HG03103 (cell line): ENCODE measurements around the gene IFTAP.
"Not testable (repeated sequence)": the region's sequence is repeated elsewhere in the genome, so short reads cannot be mapped to it uniquely, and the experiment has no call there.

ENCODE experiments used
- ATAC-seq: cut with Tn5 transposase; IDR thresholded peaks from one replicate; pipeline ENCODE4 v1.9.1; 2021; ENCODE audit warnings: low read depth; ENCODE audit not compliant: unreplicated experiment

IFTAP gene

DNA sequence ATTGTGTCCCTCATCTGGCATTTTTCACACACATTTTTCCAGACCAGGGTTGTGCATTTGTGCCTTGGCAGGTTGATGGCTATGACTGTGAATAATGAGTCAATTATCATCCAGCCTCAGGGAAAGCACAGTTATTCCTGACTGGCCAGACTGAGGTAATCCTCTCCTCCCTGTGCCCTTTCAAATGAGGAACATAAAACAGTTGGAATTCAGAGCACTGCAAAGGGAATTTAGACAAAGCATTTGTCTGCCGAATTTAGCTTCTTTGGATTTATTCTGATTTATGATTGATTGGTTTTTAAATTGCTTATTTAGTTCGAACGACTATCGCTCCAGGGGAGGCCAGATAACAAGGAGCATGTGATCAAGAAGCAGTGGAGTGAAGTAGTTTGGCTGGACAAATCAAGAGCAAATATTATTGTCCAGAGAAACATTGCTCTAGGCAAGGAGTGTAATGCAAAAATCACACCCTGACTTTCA, 34.5 kb downstream of the IFTAP start:
- no peak for ATAC-seq

DNA sequence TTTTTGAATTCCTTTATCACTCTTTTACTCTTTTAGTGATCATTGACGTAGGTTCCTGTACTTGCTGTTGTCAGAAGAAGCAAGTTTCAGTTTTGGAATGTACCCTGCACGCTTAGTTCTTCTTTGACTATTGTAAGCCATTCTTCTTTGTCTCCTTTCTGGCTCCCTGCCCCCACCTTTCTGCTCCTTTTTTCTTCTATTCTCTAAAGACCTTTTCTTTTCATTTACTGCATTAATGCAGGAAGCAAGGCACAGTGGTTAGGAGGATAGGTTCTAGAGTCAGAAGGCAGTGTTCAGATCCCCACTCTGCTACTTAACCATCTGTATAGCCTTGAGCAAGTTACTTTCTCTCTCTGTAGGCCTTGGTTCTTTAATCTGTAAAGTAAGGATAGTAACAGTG, 37.5 kb downstream of the IFTAP start:
- ATAC-seq = peak; percentile 95

DNA sequence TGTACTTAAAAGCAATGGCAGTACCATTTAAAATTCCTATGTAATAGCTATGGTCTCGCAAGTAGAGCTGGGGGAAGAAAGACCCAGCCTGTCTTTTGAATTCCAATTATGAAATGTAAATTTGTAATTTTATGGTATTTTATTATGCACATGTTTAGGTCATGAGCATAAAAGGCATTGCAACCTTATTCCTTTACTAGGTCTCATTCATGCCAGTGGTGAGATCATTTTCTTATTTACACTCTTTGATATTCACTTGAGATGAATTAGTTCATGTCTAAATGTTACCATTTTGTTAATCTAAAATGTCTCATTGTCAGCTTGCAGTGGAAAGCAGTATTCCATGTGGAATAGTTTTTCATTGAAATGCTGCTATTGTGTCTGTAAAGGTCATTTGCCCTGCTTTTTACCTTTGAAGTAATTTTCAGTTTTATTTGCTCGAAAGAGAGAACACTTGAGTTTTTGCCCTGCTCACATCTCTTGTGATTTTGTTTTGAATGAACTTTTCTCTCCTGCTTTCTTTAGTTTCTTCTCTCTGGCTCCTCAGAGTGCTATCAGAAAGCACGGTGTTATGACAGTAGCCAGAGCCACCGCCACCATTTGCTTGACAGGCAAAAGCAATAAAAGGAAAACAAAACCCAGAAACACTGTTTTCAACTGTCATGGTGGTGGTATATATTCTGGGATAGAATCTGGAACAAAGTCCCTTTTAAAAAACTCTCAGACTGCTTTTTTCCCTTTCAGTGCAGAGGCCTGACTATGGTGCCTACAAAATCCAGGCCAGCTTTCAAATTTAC, 41.0 kb downstream of the IFTAP start:
- no peak for ATAC-seq

DNA sequence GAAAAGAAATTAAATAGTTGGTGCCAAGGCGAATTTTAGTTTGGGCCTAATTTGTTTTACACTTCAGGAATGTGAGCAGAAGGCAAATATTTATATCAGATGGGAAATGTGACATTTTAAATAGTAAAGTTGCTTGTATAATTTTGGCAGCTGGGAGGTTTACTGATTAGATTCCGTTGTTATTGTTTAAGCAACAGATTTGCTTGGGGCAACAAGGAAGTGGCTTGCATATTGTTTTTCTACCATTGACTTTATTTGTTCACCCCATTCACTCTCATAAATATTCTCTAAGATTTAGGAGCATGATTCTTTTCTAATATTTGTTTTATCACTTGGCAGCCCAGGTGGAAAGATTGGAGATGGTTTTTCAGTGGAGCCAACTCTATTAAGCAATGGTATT, 44.3 kb downstream of the IFTAP start:
- ATAC-seq = no peak

DNA sequence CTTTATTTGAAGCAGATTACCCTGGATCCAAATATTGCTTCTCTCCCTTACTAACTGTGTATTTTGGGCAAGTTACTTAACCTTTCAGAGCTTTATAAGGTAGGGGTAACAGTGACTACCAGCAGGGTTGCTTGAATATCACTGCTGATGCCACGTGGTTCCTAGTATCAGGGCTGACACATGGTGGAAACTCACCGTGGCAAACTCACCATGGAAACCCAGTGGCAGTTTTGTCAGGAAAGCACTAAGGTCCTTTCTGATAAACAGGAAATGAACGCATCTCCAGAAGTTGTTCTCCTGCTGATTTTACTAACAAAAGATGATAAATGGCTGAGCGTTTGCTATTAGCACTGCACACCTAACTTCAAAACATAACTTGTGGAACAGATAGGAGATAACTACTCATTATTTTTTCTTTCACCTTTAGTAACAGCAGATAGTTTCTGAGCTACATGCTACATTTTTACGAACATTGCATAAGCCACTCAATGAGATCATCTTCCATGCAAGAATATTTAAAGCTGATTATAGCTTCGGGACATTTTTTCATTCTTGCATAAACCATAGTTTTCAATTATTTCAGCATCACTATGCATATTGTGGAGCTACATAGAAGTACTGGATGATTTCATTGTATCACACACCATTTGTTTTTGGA, 63.4 kb downstream of the IFTAP start:
- ATAC-seq = no peak

DNA sequence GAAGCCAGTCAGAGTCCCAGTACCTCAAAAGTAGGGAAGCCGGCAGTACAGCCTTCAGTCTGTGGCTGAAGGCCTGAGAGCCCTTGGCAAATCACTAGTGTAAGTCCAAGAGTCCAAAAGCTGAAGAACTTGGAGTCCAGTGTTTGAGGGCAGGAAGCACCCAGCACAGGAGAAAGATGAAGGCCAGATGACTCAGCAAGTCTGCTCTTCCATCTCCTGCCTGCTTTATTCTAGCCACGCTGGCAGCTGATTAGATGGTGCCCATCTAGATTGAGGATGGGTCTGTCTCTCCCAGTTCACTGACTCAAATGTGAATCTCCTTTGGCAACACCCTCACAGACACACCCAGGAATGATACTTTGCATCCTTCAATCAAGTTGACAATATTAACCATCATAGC, 67.1 kb downstream of the IFTAP start:
- ATAC-seq = not testable (repeated sequence)

DNA sequence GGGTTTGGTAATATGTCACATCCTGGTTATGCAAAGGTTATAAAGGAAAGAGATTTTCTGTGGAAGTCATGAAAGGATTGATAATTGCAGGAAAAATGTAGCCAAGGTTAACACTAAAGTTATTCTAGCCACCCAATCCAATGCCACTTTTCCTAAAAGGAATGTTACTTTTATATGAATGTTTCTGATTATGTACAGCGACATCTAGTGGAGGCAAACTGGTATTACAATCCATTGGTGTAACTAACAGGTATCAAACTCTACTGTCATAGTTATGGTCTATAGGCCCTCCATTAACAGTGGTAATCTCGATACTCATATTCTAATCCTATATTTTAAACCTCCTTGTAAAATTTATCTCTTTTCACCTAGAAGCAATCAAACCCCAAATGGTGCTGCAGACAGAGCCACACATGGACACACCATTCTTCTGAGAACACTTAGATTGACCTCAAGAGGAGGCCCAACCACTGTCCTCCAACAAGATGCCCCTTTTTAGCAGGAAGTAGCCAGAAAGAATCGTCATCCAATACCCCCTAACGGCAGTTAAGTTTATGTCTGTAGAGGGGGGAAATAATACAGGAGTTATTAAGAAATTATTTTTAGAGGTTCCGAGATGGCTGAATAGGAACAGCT, 78.6 kb downstream of the IFTAP start:
- ATAC-seq = no peak

DNA sequence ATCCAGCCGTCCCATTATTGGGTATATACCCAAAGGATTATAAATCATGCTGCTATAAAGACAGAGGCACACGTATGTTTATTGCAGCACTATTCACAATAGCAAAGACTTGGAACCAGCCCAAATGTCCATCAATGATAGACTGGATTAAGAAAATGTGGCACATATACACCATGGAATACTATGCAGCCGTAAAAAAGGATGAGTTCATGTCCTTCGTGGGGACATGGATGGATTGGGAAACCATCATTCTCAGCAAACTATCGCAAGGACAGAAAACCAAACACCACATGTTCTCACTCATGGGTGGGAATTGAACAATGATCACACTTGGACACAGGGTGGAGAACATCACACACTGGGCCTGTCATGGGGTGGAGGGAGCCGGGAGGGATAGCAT, 85.2 kb downstream of the IFTAP start:
- not testable (repeated sequence) for ATAC-seq

DNA sequence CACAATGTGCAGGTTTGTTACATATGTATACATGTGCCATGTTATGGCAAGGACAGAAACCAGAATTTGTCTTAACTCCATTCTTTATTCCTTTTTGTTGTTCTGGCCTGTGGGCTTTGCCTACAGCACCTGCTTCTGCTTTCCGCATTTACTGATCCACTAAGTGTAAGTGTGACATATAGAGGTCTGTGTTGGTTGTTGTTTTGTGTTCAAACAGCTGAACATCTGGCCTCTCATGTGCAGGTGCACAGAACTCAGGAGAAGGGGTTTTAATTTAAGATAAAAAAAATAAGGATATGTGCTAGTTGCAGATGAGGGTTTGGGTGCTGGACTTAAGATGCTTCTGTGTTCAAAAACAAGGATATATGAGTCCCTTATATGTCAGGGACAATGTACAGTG, 89.5 kb downstream of the IFTAP start:
- no peak for ATAC-seq

DNA sequence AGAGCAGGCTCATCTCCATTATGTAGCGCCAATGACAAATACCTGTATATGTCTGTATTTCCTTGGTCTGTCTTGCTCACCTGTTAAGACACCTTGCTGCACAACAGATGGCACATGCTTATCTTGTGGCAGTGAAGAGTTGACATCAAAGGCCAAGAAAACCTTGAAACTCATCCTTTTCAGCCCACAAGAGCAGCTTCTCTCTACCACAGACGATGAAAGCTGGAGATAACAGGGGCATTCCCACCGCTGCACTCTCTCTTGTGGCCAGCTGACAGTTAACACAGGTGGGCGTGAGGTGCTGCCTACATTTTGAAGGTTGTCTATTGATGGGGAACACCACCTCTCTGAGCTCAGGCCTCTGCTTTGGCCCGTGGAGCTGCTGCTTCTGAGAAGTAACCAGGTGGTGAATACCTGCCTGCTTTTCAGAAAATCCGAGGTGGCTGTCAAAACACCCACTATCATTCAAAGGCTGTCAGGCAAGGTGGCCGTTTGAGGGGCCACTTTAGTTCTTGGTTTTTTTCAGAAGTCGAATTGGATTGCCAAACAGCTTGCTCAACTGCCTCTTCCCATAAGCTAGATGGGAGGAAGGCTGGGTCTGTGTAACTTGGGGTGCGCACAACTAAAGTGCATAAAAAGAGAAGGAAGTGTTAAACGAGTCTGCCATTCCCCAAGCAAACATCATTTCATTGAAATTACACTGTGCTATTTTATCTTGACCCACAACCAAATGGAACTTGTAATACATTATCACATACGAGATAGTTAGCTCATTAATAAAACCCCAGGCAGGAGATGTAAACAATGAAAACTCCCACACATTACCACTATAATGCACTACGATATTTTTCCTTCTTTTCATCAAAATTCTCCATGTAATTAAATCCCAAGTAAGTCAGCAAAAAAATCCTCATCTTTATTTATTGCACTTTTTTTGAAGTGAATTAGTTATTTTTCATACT, 90.8 kb downstream of the IFTAP start:
- ATAC-seq = no peak

DNA sequence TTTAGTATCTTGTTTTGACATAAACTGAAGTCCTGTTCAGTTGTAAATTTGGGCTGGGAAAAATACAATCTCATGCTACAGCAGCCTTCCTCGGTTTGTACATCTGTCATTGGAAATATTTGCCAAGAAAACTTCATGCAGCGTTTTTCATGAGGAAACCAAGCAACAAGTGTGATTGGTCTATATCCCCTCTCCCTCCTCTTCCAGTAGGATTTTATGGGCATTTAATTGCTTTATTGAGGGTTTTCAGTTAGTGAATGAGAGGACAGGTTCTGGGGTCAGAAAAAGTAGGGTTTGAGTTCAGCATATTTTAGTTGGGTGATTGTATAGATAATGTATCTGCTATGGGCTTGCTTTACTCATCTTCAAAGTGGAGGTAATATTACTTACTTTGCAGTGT, 93.8 kb downstream of the IFTAP start:
- ATAC-seq = no peak

DNA sequence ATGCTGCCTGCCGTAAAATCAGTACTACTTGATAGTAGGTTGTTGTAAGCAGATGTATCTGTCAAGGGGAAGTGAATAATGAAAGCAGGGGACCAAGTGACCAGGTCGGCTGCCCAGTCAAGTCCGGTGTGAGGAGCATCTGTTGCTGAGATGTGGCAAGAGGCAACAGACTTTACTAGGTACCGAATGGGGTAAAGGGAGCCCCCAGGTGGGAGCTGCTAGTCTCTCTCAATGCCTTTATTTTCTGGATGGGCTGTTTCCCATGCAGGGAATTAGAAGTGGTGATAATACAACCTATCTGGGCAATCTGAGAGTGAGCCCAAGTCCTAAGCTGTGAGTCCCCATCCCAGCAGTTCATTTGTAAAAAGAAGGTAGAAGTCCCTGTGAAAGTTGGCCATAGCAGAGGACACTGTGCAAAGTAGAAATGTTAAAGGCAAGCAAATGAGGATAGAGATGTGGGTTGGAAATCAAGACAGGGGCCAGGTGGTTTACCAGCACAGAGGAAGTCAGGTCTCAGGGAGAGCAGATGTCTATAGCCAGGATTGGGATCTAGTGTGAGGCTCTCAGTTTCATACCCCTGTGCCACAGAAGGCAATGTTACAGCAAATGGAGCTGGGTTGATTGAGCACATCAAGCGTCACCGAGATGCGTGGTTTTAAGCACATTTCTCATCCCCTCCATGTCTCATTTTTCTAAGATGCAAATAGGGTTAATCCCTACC, 94.4 kb downstream of the IFTAP start:
- ATAC-seq = no peak

DNA sequence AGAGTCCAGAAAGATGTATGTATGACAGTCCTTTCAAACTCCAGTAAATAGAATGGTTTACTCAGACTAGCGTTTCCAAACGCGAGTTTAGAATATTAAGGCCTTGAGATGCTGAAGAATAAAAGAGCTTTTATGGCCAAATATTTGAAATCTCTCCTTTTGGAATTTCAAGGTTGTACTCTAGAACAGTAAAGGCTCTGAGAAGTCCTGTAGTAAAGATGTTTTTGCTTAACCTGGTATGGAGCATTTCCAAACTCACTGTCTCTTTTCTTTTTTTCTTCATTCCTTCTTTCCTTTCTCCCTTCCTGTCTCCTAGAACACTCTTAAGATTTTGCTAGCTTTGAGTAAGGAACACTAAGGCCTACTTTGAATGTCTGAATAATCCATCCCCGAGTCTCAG, 95.1 kb downstream of the IFTAP start:
- ATAC-seq = no peak

DNA sequence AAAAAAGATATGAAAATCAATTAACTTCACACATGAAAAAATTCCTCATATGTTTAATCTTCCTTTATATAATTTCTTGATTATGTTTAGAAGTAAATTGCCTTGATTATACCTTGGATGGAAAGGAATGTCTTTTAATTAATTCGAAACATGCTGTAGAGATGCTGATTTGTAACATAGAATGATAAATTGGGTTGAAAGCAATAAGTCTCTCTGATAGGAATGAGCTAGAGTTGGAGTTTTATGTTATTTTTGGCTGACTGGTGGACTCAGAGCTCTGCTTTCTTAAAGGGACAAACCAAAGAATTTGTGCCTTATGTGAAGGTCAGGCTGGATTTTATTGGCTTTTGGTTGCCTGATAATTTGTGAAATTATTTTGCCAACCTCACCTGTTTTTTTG, 98.4 kb downstream of the IFTAP start:
- ATAC-seq = no peak

DNA sequence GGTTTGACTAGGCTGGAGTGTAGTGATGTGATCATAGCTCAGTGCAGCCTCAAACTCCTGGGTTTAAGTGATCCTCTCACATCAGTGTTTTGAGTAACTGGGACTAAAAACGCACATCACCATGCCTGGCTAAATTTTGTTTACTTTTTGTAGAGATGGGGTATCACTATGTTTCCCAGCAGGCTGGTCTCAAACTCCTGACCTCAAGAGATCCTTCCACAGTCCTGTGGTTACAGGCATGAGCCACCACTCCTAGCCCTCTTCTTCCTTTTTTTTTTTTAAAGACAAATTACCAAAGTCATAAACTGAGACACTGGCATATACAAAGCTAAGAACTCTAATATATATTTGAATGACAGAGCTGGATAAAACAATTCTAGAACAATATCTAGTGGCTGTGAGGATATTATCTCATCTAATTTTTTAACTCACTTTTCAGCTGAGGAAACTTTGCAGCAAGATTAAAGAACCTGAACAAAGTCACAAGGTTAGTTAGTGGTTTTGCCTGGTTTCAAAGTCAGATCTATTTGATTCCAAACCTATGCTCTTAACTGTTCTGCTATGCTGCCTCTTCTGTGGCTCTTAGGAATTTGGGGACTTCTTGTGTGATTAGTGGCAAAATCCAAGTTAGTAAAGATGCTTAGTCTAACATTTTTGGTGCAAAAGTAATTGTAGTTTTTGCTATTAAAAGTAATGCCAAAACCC, 99.0 kb downstream of the IFTAP start:
- ATAC-seq = no peak

DNA sequence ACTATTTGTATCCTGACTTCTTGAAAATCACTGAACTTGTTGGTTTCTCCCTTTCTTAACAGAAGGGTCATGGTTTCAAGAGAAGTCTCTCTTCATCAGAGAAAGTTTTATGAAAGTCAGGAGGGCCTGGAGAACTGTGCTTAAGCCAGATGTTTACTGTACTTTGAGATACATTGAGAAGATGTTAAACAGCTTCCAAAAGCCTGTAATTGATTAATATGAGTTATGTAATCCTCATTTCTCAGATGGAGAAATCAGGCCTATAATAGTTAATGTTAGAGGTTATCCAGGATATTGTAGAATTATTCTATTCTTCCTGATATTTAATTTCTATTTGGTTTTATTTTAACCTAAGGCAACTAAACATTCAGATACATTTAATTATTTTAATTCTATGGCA, 100.8 kb downstream of the IFTAP start:
- ATAC-seq = no peak

DNA sequence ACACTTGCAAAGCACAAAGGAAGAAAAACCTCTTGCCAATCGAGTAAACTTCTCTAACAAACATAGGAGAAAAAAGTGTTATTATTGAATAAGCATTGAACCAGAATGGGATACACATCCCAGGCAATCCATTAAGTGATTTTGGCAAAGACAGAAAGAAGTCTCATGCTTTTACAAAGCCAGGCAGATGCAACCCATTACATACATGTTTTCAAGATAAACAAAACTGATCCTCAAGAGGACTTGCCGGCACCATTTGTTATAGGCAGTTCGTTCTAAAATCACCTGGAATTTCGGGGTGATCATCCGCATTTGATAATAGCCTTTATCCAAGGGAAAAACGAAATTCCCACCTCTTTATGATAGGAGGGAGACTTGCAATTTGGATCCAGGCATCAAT, 101.3 kb downstream of the IFTAP start:
- no peak for ATAC-seq

DNA sequence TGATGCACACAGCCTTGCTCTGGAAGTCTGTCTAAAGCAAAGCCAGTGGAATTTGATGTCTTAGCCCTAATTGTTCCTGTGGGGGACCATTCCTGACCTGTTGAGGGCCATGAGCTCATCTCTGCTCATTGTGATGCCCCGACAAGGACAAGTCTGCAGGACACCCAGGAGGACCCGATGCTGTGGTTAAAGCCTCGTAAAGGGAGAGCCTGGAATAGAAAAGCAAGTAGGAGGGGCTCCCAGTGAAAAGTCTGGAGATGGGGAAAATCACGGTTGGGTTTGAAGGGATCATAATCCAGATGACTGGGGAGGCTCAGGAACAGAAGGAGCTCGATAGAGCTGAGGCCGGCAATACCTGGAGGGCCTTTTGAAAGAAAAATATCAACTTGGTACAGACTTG, 102.2 kb downstream of the IFTAP start:
- ATAC-seq = no peak

DNA sequence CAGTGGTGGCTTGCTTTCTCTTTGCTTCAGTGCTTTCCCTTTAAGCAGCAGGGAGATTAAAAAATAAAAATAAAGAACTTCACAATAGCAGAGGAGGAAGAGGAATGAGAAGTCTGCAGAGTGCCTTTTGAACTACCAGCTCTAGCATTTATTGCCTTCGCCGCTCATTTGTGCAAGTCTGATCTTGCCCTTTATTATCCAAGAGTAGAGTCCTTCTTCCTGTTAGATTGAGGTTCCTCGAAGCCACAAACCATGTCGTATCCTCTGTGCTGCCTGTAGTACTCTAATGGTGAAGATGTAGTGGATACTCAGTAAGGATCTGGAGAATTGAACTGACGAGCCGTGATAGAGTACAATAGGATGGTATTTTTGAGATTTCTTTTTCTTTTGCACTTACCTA, 105.0 kb downstream of the IFTAP start:
- ATAC-seq = no peak
